Activated CD4-positive, alpha-beta T cell treated with anti-CD3 and anti-CD28 coated beads for 4 hours (primary cell): ENCODE data around the gene ZFYVE28.
"Not testable (repeated sequence)": the region's sequence is repeated elsewhere in the genome, so short reads cannot be mapped to it uniquely, and the experiment has no call there.

ENCODE experiments used
- DNase-seq, 2 donors: peaks; one replicate each; pipeline ENCODE4 v3.0.0-alpha.2; 2020

The ZFYVE28 gene

DNA sequence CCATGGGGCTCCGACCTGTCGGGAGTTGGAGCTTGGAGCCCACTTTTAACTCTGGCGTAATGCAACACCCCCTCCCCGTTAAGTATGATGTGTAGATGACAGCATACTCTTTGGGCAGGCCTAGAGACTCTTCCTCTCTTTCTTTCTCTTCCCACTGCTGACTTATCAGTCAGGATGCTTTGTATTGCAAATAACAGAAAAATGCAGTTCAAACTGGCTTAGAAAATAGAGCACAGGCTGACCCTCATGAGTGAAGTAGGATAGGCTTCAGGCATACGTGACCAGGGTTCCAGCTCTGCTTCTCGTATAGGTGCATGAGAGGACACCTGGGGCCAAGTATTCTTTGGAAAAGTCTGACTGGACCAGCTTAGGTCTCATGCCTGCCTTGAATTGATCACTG, 27.1 kb upstream of the ZFYVE28 start:
- DNase-seq = no peak

GRCh38 chr4:2445130-2445529, 26.7 kb upstream of the ZFYVE28 start:
- DNase-seq = no peak

DNA sequence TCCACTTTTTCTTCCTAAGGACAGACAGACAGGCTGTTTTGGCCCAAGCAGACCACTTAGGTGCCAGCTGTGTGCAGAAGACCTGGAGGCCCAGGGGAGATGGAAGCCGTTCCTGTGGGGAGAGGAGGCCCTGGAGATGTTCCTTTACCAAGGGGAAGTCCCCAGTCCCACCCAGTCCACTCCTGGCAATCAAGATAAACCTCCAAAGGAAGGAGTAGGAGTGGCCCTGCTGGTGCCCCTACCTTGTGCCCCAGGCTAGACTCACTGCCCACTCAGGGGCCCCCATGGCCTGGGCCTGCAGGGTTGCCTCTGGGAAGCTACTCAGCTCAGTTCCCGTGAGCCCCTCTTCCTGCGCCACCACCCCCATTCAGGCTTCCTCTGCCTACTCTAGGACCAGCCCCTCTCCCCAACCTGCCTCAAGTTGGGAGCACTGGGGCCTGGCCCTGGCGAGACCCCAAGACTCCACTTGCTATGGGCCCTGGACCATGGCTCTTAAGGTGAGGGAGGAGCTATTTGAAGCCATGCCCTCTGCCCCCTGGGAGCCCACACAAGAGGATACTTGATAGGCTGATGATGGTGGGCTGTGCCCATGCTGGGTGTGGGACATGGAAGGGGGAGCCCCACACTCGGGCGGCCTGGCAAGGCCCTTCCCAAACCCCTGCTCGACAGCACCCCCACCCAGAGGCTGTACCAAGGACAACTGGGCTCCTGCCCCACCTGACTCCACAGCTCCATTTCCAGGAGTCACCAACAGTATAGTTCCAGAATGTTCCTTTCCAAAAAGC, 25.7 kb upstream of the ZFYVE28 start:
- no peak for DNase-seq

GRCh38 chr4:2443061-2443730, 24.8 kb upstream of the ZFYVE28 start:
- no peak for DNase-seq

DNA sequence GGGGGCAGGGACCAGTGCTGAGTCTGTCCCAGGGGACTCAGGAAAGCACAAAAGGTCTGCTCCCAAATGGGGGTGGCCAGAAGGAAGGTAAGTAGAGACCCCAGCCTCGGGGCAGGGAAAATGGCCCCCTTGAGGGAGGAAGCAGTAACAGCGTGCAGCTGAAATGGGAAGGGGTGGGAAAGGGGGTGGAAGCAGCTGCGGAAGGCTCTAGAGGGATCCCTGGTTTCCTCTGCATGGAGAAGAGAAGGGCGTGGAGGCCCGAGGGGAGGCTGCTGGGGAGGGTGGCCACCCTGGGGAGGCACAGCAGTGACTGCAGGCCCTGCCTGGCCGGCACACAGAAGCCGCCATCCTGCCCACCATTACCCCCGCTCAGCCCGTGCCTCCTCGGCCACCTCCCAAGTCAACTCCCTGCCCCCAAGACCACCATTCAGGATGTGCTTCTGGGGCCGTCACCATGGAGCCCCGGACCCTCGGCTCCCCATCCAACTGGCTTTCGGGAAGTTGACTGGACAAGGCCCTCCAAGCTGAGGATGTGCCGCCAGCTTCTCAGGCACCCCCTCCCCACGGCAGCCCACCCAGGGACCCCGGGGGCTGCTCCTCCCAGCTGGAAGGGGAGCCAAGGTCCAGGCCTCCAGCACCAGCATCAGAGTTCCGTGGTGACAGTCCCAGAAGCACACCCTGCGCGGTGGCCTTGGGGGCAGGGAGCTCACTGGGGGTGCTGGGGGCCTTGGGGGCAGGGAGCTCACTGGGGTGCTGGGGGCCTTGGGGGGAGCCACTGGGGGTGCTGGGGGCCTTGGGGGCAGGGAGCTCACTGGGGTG, 23.9 kb upstream of the ZFYVE28 start:
- DNase-seq = no peak

DNA sequence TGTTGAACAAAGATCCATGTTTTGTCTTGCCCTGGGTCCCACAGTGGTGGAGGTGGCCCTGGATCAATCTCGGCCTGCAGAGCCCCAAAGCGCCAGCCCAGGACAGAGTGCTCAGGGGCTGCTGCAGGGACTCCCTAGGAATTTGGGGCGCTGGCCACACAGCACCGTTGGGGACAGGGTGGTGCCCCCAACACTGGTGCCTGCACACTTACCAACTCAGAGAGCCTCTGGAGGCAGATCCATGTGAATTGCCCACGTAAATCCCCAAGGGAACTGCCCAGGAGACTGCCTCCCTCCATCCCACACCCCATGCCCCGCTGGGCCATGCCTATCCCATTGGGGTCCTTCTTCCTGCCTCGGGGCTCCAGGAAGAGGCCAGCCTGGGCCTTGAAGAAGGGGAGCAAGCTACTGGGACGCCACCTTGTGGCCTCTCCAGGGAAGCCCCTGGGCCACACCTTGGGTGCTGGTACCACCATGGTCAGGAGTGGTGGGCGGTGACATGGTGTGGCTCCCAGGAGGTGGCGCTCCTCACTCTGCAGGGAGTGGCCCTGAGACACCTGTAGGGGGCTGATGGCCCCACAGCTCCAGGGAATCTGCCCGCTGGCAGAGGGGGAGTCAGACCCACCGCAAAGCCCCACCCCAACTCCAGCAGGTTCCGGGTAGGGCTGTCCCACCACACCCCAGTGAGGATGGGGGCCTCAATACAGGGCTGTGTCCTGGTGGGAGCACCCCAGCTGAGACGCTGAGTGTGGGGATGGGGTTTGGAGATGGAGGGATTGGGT, 23.1 kb upstream of the ZFYVE28 start:
- DNase-seq = peak; percentile 60 to 64

- no peak for DNase-seq
Observed at GRCh38 chr4:2438822-2439718, 20.6 kb upstream of the ZFYVE28 start.

DNA sequence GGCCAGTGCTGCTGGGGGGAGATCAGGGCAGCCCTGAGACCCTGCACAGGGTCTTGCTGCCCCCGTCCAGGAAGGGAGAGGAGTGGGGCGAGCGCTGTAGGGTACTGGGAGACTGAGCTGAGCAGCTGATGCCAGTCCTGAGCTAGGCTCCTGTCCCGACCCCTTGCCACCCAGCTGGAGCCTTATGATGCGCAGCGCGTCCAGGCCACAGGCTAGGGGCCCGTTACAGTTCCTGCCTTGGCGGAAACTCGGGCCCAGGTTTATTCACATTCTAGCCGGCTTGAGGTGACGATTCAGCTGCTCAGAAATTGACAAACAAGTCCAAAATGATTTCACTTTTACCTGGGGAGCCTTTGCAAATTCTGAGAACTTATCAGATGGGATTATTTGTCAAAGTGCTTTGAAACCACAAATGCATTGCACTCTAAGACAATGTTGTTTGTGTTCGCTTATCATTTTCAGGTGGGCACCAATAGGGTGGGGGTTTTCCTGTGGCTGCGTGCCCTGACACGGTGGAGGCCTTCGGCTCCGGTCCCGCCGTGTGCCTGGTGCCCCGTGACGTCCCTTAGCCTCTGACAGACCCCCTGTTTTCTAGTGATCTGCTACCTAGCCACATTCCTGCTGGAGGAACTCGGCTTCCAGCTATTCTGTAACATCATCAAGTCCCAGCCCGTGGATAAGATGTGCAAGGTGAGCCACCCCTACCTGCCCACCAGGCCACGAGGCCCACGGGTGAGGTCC, 19.2 kb upstream of the ZFYVE28 start:
- no peak for DNase-seq

DNA sequence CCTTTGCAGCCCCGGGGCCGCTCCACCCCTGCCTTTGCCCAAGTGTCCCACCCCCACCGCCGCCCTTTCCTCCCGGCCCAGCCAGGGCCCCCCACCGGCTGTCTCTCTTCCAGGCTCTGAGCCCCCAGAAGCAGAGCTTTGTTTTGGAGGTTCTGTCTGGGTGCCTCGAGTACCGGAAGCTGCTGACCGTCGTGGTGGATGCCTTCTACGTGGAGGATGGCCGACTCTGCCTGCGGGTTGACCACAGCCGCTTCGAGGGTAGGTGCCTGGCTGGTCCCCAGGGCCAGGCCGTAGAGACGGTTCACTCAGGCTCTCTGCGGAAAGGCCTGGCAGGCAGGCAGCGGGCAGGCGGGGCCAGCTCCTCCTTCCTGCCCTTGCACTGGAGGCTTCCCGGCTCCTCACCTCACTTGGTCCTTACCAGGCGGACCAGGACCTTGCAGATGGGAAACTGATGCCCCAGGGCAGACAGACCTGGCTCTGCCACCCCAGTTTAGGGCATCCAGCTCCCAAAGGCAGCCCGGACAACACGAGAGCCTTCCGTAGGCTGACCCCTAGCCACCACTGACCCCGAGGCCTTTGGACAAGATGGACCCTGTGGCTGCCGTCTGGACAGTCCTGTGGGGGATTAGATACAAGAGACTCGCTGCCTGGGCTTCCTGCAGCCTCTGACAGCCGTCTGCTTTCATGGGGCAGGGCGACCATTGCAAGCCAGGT, 18.5 kb upstream of the ZFYVE28 start:
- no peak for DNase-seq

DNA sequence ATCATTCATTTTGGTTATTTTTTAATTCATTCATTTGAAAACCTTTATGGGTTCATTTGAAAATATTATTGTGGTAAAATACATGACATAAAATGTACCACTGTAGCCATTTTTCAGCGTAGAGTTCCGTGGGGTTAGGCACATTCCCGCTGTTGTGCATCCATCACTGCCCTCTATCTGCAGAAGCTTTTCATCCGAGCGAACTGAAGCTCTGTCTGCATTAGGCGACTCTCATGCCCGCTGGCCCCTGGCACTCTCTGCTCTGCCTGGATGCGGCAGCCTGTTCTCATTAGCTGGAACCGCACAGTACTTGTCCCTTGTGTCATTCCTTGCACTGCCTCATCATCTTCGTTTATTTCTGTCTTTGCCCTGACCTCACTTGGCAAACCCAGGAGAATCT, 17.9 kb upstream of the ZFYVE28 start:
- no peak for DNase-seq

DNA sequence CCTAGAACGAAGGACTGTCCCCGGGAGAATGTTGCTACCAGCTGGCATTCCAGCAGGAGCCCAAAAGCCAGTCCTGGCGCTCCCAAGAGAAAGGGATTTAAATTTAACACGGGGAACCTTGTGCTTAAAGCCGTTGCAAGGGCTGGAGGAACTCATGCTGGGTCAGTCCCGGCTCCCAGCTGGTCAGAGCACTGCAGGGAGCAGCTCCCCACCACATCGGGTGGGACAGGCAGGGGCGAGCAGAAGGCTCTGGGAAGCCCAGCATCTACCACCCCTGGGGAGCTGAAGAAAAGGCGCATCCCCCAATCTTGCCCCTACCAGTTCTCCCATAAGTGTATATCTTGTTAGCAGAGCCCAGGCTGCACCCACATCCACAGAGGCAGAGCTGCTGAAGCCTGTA, 16.0 kb upstream of the ZFYVE28 start:
- DNase-seq = no peak

- no peak for DNase-seq
Observed at GRCh38 chr4:2433609-2434350, 15.3 kb upstream of the ZFYVE28 start.

DNA sequence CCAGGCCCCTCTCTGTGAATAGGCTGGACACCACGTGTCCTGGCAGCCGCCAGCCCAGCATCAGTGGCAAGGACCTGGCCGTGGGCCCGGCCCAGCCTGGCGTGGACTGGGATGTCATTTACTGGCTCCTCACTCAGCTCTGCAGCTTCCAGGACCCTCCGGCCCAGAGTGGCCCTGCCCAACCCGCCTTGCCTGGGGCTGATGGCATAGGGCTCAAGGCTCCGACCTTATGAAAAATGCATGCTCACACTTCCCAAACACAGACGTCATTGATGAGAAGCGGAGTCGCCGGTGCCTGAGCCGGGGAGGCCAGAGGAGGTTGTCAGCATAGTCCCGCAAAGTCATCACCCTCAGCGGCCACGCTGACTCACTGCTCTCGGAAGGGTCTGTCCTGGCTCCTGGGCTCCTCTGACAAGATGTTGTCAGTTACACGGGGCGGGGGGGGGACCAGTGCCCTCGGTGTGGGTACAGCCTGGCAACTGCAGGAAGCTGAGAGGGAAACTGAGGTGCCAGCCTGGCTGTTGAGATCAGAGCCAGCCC, 14.6 kb upstream of the ZFYVE28 start:
- DNase-seq = no peak

DNA sequence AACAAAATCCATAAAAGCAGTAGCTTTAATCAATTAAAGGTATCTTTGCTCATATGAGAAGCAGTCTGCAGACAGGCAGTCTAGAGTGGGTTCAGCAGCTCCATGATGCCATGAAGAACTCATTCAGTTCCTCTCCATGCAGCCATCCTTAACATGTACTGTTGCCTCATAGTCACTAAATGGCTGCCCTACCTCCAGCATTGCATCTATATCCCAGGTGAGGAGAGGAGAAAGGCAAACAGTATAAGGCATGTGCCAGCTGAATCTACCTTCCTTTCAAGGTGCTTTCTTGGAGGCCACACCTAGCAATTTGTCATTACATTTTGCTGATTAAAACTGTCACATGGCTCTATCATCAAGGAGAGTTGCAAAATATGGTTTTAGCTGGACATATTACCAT, 13.6 kb upstream of the ZFYVE28 start:
- no peak for DNase-seq

DNA sequence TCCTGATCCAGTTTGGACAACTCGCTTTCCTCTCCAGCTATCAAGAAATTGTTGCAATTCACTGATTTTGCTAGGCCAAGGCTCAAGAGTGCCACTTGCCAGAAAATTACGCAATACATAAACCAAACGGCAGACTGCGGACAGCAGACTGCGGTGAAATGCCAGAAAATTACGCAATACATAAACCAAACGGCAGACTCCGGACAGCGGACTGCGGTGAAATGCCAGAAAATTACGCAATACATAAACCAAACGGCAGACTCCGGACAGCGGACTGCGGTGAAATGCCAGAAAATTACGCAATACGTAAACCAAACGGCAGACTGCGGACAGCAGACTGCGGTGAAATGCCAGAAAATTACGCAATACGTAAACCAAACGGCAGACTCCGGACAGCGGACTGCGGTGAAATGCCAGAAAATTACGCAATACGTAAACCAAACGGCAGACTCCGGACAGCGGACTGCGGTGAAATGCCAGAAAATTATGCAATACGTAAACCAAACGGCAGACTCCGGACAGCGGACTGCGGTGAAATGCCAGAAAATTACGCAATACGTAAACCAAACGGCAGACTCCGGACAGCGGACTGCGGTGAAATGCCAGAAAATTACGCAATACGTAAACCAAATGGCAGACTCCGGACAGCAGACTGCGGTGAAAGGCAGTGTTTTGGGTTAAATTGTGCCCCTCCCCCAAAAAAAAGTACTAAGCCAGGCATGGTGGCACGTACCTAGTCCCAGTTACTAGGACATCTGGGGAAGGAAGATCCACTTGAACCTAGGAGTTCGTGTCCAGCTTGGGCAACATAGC, 11.7 kb upstream of the ZFYVE28 start:
- DNase-seq = not testable (repeated sequence)

DNA sequence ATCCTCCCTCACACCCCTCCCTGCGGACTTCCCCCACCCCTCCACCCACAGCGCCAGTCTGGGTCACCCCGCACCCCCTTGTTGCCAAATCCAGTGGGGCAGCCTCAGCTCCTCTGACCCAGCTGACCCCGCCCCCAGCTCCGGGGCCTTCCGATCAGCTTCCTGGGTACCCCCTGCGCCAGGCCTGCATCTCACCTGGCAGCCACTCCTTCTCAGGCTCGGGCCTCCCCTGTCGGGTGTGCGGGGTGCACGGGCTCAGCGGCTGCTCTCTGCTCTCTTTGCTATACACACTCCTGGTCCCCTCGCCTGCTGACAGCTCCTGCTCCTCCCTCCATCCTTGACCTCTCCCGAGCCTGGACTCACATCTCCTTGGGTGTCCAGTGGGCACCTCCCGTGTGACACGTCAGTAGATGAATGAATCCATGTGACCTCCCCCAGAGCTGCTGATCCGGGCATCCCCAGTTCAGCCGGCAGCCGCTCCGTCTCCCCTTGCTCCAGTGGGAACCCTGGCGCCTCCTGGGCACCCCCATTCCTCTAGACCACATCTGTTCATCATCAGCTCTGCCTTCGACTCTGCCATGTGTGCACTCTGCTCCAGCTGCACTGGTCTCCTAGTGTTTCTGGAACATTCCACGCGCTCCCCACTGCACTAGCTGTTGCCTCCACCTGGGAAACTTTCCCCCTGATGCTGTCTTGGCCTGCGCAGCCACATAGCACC, 10.2 kb upstream of the ZFYVE28 start:
- DNase-seq = no peak
